ENCODE measurements around the gene CTSE.

- no peak for TF ChIP-seq CTCF (conservative IDR thresholded peaks at IDR 0.05; ENCODE audit: low read depth, low read length)
- no peak for TF ChIP-seq EZH2 (IDR thresholded peaks at IDR 0.05; ENCODE audit: borderline replicate concordance, low read depth, low read length, poor library complexity, severe bottlenecking)
Observed at GRCh38 chr1:206023695-206024094, at the start of gene CTSE.

Data from A673 (cell line).